Gastrocnemius medialis (tissue), 4 donors: ENCODE data around the gene UBB. TPM values are rescaled to one million over a fixed set of nuclear protein-coding genes. Genes with fewer than 3 reads are reported as not detected.

Source experiments
- ATAC-seq, 2 donors: fragments of 150-250 bp; one replicate each; pipeline ENCODE4 v1.9.1; 2016
- DNase-seq, 2 donors: peaks; one replicate each; pipeline ENCODE4 v3.0.0-alpha.2; 2019
- H3K27ac ChIP-seq, 4 donors: fragments of 200-600 bp; sonication (generic); 1 replicate in 1 of 4; 2 replicates in 3 of 4; pipeline ENCODE4 v1.5.1; 2016 to 2018; ENCODE audit warnings: mild to moderate bottlenecking in 2 of 4, moderate library complexity in 1 of 4
- H3K27me3 ChIP-seq, 3 donors: fragments of 200-600 bp; sonication (generic) in 2 of 3; 1 replicate in 1 of 3; 2 replicates in 2 of 3; pipeline versions ENCODE4 v1.5.1 to v1.6.0; 2016 to 2019; ENCODE audit warnings: mild to moderate bottlenecking in 1 of 3, moderate library complexity in 1 of 3
- H3K36me3 ChIP-seq, 2 donors: fragments of 200-600 bp; sonication (generic) in 1 of 2; one replicate each; pipeline ENCODE4 v1.5.1; 2017 to 2018
- H3K4me1 ChIP-seq, 2 donors: fragments of 200-600 bp; sonication (generic) in 1 of 2; one replicate each; pipeline ENCODE4 v1.5.1; 2016 to 2017; ENCODE audit warnings: mild to moderate bottlenecking in 2 of 2
- H3K4me3 ChIP-seq, 4 donors: fragments of 200-600 bp; sonication (generic) in 3 of 4; 1 replicate in 1 of 4; 2 replicates in 3 of 4; pipeline ENCODE4 v1.5.1; 2016 to 2019; ENCODE audit warnings: mild to moderate bottlenecking in 2 of 4
- H3K9me3 ChIP-seq, 3 donors: fragments of 200-600 bp; sonication (generic) in 2 of 3; 1 replicate in 1 of 3; 2 replicates in 2 of 3; pipeline ENCODE4 v1.5.1; 2016 to 2019
- POLR2A ChIP-seq, 2 donors: fragments of 450-650 bp; IDR thresholded peaks; one replicate each; pipeline ENCODE4 v1.6.1; 2017; ENCODE audit warnings: antibody characterized with exemption in 2 of 2, mild to moderate bottlenecking in 2 of 2, moderate library complexity in 2 of 2
- in situ Hi-C, 4 donors: fragments of 200-750 bp; cut with MboI; loops; one replicate each; pipeline versions ENCODE4 v1.15.0 to v1.8.0; 2017; ENCODE audit warnings: low sequenced_read_pairs in 4 of 4
- intact Hi-C: fragments of 100-400 bp; cut with DNase I; formaldehyde crosslinking; loops from one replicate; pipeline ENCODE4 v1.15.1; 2023; ENCODE audit warnings: low total_unique reads
- total RNA-seq, 4 donors: library from RNA; depleted of rRNA; stranded (reverse); fragments of >200 nt; gene quantifications; one replicate each; pipeline versions ENCODE4 v1.1.0 to v1.2.3, GENCODE V29; 2016
- TF ChIP-seq, protein P1 (sequence below), 5 experiments: fragments of 450-650 bp in 3 of 5; fragments of 200-600 bp in 2 of 5; sonication (generic) in 2 of 5; IDR thresholded peaks in 4 of 5; conservative IDR thresholded peaks in 1 of 5; 1 replicate in 4 of 5; 2 replicates in 1 of 5; pipeline ENCODE4 v1.5.1; 2016 to 2019; ENCODE audit warnings: antibody characterized with exemption in 5 of 5, mild to moderate bottlenecking in 3 of 5, moderate library complexity in 3 of 5

Gene UBB
- total RNA-seq, 4 donors from 2014 or later = 1,099 to 1,543 (median 1,420) TPM

DNA sequence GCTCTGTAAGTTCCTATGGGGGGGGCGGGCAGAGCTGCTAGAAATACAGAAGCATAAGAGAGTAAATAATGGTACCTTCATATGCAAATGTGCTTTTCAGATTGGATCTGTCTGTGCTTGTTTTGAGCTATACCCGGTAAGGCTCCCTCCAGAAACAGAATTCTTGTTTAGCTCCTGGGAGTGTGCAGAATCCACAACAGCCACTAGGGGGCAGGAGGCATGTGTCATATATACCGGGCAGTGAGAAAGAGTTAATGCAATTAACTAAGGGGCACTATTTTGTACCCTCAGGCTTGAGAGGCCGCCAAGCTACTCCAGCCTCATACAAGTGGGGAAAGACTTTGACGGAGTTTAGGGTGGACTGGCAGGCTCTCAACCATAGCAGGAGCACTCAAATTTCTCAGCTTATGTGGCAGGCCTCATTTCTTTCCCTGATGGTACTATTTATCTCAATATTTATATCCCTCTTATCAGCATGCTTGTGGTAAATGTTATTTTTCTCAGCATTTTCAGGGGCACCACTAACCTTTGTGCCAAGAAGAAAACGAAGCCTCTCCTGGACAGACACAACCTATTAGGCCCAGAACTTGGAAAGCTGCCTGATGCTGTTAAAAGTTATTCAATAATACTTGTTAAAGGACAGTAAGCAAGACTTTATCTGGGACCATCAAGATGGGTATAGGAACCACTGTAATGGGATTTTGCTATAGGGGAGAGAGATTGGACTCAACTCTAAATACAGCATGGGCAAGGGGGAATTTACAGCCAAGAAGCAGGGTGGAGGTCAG, 16.9 kb upstream of the UBB start:
- peak overlapping the region in 3 of 4 donors; percentile 25 to 56 (median 39) for H3K27ac ChIP-seq
- no peaks in the 10 kb centered on the region for H3K36me3 ChIP-seq
- H3K4me1 ChIP-seq = peaks cover 0 to 6% of the 10 kb centered on the region in 2 donors
- intact Hi-C loops (loop anchor here (1.0 to 5.0 kb wide), 4 partner anchors 23 to 157 kb away; partner anchors contain the start of gene TRPV2), in situ Hi-C loops (loop anchor here in 3 of 4 donors (10.0 to 25.0 kb wide), 2 partner anchors 148 to 161 kb away; no protein-coding TSS in a partner anchor)
- H3K4me3 ChIP-seq = no peak overlapping the region
- no peaks in the 10 kb centered on the region for H3K9me3 ChIP-seq
- DNase-seq = peak; percentile 48 to 69
- TF ChIP-seq POLR2A (IDR thresholded peaks at IDR 0.05) = no peak
- TF ChIP-seq, protein P1, sequence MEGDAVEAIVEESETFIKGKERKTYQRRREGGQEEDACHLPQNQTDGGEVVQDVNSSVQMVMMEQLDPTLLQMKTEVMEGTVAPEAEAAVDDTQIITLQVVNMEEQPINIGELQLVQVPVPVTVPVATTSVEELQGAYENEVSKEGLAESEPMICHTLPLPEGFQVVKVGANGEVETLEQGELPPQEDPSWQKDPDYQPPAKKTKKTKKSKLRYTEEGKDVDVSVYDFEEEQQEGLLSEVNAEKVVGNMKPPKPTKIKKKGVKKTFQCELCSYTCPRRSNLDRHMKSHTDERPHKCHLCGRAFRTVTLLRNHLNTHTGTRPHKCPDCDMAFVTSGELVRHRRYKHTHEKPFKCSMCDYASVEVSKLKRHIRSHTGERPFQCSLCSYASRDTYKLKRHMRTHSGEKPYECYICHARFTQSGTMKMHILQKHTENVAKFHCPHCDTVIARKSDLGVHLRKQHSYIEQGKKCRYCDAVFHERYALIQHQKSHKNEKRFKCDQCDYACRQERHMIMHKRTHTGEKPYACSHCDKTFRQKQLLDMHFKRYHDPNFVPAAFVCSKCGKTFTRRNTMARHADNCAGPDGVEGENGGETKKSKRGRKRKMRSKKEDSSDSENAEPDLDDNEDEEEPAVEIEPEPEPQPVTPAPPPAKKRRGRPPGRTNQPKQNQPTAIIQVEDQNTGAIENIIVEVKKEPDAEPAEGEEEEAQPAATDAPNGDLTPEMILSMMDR (IDR thresholded peaks at IDR 0.05 in 4 of 5, conservative IDR thresholded peaks at IDR 0.05 in 1 of 5) = peak; percentile 79 to 95 (median 89)
- ATAC-seq = peak; percentile 82 to 91
- H3K27me3 ChIP-seq = no peaks in the 10 kb centered on the region

DNA sequence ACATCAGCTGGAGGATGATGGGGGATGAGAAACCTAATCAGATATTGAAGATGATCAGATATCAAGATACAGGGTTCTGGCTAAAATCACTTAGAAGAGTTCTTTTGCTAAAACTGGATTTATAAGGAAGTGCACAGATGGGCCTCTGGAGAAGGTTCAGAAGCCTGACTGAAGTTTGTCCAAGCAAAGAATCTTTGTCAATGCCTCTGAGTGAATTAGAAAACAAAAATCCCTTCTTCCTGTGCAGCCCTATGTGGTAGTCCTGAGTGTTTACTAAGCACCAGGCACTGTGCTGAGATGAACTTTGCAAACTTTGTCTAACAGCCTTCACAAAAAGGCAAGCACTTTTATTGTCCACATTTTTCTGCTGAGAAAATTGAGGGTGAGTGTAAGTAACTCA, 16.3 kb upstream of the UBB start:
- ATAC-seq (no peak), DNase-seq (no peak)
- Histone ChIP-seq H3K36me3 (no peaks in the 10 kb centered on the region), H3K9me3 (no peaks in the 10 kb centered on the region), H3K4me1 (peaks cover 0 to 6% of the 10 kb centered on the region in 2 donors), H3K4me3 (no peak overlapping the region), H3K27me3 (no peaks in the 10 kb centered on the region), H3K27ac (no peak overlapping the region)
- in situ Hi-C loops = loop anchor here (5.0 to 25.0 kb wide), 3 partner anchors 148 to 160 kb away; no protein-coding TSS in a partner anchor
- intact Hi-C loops = loop anchor here (2.0 to 5.0 kb wide), 2 partner anchors 22 to 73 kb away; no protein-coding TSS in a partner anchor
- TF ChIP-seq, protein P1 (IDR thresholded peaks at IDR 0.05 in 4 of 5, conservative IDR thresholded peaks at IDR 0.05 in 1 of 5) = no peak
- TF ChIP-seq POLR2A (IDR thresholded peaks at IDR 0.05) = no peak

DNA sequence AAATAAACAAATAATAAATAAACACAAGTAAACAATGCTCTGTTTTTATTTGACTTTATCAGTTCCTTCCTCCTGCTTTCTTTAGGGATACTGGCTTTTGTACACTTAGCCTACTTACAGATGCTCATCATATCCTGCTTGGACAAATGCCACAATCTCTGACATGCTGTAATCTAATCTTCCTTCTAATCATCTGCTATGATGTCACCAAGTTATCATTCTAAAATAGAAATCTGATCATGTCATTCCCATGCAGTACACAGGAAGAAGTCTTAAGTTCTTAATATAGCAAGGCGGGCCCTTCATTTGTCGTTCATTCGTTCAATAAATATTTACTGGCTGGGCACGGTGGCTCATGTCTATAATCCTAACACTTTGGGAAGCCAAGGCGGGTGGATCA, 9.1 kb upstream of the UBB start:
- peak in 1 of 2 donors; percentile 37 for DNase-seq
- TF ChIP-seq, protein P1 (IDR thresholded peaks at IDR 0.05 in 4 of 5, conservative IDR thresholded peaks at IDR 0.05 in 1 of 5) = no peak
- peak in 1 of 2 donors; percentile 26 for TF ChIP-seq POLR2A (IDR thresholded peaks at IDR 0.05)
- no peak overlapping the region for H3K4me3 ChIP-seq
- peaks cover 16 to 17% of the 10 kb centered on the region in 2 donors for H3K4me1 ChIP-seq
- peak overlapping the region; percentile 71 to 86 (median 80) for H3K27ac ChIP-seq
- no peaks in the 10 kb centered on the region for H3K27me3 ChIP-seq
- intact Hi-C loops (no loop called here), in situ Hi-C loops (loop anchor here in 1 of 4 donors (25.0 kb wide), 1 partner anchor 141 kb away; no protein-coding TSS in a partner anchor)
- no peaks in the 10 kb centered on the region for H3K36me3 ChIP-seq
- H3K9me3 ChIP-seq = no peaks in the 10 kb centered on the region
- peak; percentile 73 to 94 for ATAC-seq

DNA sequence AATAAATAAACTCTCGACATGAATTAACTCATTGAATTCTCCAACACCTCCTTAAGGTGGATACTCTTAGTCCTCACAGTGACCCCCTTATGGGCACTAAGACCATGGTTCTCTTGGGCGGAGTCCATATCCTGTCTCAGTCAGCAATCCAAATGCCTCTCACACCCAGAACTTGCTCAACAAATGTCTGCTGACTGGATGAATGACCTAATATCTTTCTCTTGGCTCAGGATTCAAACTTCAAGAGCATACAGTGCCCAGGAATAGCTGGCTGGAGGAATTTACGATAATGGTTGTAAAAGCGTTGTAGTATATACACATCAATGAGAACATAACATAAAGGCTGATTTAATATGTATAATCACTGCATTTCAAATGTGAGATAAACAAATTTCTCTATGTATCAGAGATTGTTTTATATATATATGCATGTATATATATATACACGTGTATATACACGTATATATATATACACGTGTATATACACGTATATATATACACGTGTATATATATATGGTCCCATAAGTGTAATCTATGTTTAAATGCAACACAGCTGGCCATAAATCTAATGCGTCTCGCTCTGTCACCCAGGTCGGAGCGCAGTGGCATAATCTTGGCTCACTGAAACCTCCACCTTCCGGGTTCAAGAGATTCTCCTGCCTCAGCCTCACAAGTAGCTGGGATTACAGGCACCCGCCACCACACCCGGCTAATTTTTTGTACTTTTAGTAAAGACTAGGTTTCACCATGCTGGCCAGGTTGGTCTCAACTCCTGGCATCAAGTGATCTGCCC, 6.5 kb upstream of the UBB start:
- H3K27ac ChIP-seq = peak overlapping the region; percentile 71 to 86 (median 80)

More for the DNA sequence above, 6.5 kb upstream of the UBB start:
- Histone ChIP-seq H3K4me1 (peaks cover 19 to 28% of the 10 kb centered on the region in 2 donors), H3K27me3 (no peaks in the 10 kb centered on the region), H3K36me3 (no peaks in the 10 kb centered on the region), H3K4me3 (no peak overlapping the region), H3K9me3 (no peaks in the 10 kb centered on the region)
- in situ Hi-C loops (loop anchor here in 1 of 4 donors (25.0 kb wide), 1 partner anchor 138 kb away; no protein-coding TSS in a partner anchor), intact Hi-C loops (no loop called here)
- ATAC-seq (peak; percentile 85 to 91), DNase-seq (peak; percentile 35 to 48)
- TF ChIP-seq POLR2A (IDR thresholded peaks at IDR 0.05) = no peak
- TF ChIP-seq, protein P1 (IDR thresholded peaks at IDR 0.05 in 4 of 5, conservative IDR thresholded peaks at IDR 0.05 in 1 of 5) = no peak
